ENCODE results near the gene RNF2. TPM values are rescaled to one million over a fixed set of nuclear protein-coding genes. Genes with fewer than 3 reads are reported as not detected.

RNF2 gene
- total RNA-seq, 4 donors from 2014 or later, result 11.9 to 15.3 (median 13.0) TPM

DNA sequence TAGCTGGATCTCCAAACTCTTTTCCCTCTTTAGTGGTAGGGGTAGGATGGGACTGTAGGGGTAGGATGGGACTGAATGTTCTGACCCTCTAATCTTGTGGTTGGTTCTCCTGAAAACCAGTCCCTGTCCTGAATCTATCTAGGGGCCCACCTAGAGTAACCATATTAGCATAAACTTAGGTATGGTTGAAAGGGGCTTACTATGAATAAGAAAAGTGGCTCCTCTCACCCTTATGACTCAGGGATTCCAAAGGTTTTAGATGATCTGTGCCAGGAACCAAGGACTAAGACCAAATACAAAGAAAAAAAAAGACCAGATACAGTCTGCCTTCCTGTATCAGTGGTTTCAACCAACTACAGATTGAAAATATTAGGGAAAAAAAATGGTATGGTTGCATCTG, 28.9 kb downstream of the RNF2 start:
- no peaks in the 10 kb centered on the region for H3K27me3 ChIP-seq
- H3K27ac ChIP-seq, result no peak overlapping the region
- no peak for DNase-seq
- H3K4me3 ChIP-seq, result no peak overlapping the region
- H3K36me3 ChIP-seq, result no peaks in the 10 kb centered on the region
- H3K4me1 ChIP-seq, result peaks cover 0 to 11% (median 0%) of the 10 kb centered on the region in 3 donors
- no peaks in the 10 kb centered on the region for H3K9me3 ChIP-seq
- intact Hi-C loops (cut with DNase I), result no loop called here
- no peak for TF ChIP-seq POLR2A (IDR thresholded peaks at IDR 0.05)
- TF ChIP-seq, protein P1, sequence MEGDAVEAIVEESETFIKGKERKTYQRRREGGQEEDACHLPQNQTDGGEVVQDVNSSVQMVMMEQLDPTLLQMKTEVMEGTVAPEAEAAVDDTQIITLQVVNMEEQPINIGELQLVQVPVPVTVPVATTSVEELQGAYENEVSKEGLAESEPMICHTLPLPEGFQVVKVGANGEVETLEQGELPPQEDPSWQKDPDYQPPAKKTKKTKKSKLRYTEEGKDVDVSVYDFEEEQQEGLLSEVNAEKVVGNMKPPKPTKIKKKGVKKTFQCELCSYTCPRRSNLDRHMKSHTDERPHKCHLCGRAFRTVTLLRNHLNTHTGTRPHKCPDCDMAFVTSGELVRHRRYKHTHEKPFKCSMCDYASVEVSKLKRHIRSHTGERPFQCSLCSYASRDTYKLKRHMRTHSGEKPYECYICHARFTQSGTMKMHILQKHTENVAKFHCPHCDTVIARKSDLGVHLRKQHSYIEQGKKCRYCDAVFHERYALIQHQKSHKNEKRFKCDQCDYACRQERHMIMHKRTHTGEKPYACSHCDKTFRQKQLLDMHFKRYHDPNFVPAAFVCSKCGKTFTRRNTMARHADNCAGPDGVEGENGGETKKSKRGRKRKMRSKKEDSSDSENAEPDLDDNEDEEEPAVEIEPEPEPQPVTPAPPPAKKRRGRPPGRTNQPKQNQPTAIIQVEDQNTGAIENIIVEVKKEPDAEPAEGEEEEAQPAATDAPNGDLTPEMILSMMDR (IDR thresholded peaks at IDR 0.05), result no peak

DNA sequence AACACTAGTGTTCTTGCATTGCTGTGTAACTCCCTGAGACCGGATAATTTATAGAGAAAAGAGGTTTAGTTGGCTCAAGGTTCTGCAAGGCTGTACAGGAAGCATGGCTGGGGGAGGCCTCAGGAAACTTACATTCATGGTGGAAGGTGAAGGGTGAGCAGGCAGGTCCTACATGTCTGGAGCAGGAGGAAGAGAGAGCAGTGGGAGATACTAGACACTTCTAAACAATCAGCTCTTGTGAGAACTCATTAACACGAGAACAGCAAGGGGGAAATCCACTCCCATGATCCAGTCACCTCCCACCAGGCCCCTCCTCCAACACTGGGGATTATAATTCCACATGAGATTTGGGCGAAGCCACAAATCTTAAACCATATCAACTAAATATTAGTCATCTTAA, 30.1 kb downstream of the RNF2 start:
- Histone ChIP-seq H3K4me1 (no peaks in the 10 kb centered on the region), H3K27me3 (no peaks in the 10 kb centered on the region), H3K9me3 (no peaks in the 10 kb centered on the region), H3K4me3 (no peak overlapping the region), H3K27ac (no peak overlapping the region), H3K36me3 (no peaks in the 10 kb centered on the region)
- WGBS, 2 donors, result 74 to 77% methylated on average over 2 to 3 of the region's 3 CpGs
- TF ChIP-seq POLR2A (IDR thresholded peaks at IDR 0.05), result no peak
- TF ChIP-seq, protein P1 (IDR thresholded peaks at IDR 0.05), result no peak
- intact Hi-C loops (cut with DNase I), result no loop called here
- no peak for DNase-seq

DNA sequence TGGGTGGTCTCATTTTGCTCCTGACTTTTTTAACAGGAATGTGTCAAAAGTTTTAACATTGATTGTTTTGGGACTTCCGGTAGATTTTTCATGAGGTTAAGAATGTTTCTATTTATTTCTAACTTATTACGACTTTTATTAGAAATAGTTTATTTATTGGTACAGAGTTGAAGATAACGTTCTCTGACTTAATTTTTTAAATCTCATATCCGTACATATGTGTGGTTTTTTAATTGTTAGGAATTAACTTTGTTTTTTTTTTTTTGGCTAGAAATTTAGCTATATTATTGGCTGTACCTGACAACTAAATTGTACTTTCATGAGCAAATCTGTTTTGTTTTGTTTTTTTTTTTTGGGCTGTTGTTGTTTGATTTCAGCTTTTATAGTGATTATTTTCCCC, 32.0 kb downstream of the RNF2 start:
- no peak overlapping the region for H3K4me3 ChIP-seq
- WGBS, 2 donors, result 69 to 80% methylated on average over 4 of the region's 4 CpGs
- no peaks in the 10 kb centered on the region for H3K9me3 ChIP-seq
- no peaks in the 10 kb centered on the region for H3K27me3 ChIP-seq
- no peaks in the 10 kb centered on the region for H3K36me3 ChIP-seq
- no peak for DNase-seq
- intact Hi-C loops (cut with DNase I), result no loop called here
- H3K4me1 ChIP-seq, result no peaks in the 10 kb centered on the region
- no peak overlapping the region for H3K27ac ChIP-seq
- no peak for TF ChIP-seq POLR2A (IDR thresholded peaks at IDR 0.05)
- TF ChIP-seq, protein P1 (IDR thresholded peaks at IDR 0.05), result no peak

DNA sequence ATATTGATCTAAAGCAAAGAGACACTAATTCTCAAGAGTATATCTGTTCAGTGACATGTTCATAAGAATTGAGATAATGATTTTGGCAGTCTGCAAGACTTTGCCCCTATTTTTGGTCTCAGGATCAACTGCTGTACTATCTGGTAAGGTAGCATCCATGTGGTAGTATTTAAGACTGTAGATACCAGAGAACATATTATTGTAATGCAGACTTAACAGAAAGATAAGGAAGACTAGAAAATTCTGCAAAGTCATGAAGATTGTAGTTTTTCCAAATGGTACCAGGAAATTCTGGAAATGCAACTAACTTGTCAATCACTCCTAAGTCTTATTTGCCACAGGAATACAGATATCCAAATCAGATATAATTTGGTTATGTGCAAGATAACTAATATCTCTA, 35.1 kb downstream of the RNF2 start:
- intact Hi-C loops (cut with DNase I), result no loop called here
- Histone ChIP-seq H3K4me3 (no peak overlapping the region), H3K27ac (no peak overlapping the region), H3K4me1 (no peaks in the 10 kb centered on the region), H3K27me3 (no peaks in the 10 kb centered on the region), H3K9me3 (no peaks in the 10 kb centered on the region), H3K36me3 (no peaks in the 10 kb centered on the region)
- no peak for DNase-seq
- TF ChIP-seq, protein P1 (IDR thresholded peaks at IDR 0.05), result no peak
- TF ChIP-seq POLR2A (IDR thresholded peaks at IDR 0.05), result no peak

DNA sequence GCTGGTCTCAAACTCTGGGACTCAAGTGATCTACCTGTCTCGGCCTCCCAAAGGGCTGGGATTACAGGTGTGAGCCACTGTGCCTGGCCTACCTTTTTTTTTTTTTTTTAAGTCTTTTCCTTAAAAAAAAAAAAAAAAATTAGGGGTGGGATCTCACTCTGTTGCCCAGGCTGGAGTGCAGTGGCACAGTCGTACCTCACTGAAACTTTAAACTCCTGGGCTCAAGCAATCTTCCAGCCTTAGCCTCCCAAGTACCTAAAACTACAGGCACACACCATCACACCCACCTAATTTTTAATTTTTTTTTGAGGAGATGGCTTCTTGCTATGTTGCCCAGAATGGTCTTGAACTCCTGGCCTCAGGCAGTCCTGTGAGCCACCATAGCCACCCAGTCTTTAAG, 38.5 kb downstream of the RNF2 start:
- 83 to 100% methylated on average over 2 of the region's 2 CpGs for WGBS, 2 donors
- intact Hi-C loops (cut with DNase I), result no loop called here
- no peak overlapping the region for H3K4me3 ChIP-seq
- no peaks in the 10 kb centered on the region for H3K9me3 ChIP-seq
- TF ChIP-seq POLR2A (IDR thresholded peaks at IDR 0.05), result no peak
- TF ChIP-seq, protein P1 (IDR thresholded peaks at IDR 0.05), result no peak
- no peak overlapping the region for H3K27ac ChIP-seq
- H3K4me1 ChIP-seq, result no peaks in the 10 kb centered on the region
- H3K27me3 ChIP-seq, result no peaks in the 10 kb centered on the region
- peaks cover 0 to 15% (median 8%) of the 10 kb centered on the region in 3 donors for H3K36me3 ChIP-seq
- no peak for DNase-seq

All from esophagus squamous epithelium (tissue), 5 donors.